ENCODE data around the gene EIF4G3.

The EIF4G3 gene

DNA sequence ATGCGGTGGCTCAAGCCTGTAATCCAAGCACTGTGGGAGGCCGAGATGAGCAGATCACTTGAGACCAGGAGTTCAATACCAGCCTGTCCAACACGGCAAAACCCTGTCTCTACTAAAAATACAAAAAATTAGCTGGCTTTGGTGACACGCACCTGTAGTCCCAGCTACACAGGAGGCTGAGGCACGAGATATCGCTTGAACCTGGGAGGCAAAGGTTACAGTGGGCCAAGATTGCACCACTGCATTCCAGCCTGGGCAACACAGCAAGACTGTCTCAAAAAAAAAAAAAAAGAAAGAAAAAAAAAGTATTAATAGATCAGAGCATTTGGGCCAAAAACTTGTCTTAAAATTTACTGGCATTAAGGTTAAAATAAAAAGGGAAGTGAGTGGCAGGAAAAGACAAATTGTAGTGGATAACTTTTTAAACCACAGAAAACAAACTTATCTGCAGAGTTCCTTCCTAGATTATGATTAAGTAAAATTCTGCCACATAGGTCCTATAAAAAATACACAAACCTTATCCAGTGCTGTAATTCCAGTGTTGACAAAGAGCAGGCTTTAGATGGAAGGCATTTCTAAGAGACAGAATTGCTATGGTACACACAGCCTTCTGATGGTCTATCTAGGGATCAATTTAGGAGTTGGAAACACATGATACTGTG is 53.3 kb downstream of the EIF4G3 start:
- Mint-ChIP-seq H3K4me3 (no peak overlapping the region), H3K9me3 (no peaks in the 10 kb centered on the region), H3K4me1 (peaks cover 31% of the 10 kb centered on the region), H3K27ac (peak overlapping the region; percentile 14), H3K27me3 (ENCODE audit: low read depth, poor library complexity) (no peaks in the 10 kb centered on the region), H3K36me3 (ENCODE audit: low read depth) (peaks cover 32% of the 10 kb centered on the region)
- DNase-seq, result no peak
- TF ChIP-seq, protein P1, sequence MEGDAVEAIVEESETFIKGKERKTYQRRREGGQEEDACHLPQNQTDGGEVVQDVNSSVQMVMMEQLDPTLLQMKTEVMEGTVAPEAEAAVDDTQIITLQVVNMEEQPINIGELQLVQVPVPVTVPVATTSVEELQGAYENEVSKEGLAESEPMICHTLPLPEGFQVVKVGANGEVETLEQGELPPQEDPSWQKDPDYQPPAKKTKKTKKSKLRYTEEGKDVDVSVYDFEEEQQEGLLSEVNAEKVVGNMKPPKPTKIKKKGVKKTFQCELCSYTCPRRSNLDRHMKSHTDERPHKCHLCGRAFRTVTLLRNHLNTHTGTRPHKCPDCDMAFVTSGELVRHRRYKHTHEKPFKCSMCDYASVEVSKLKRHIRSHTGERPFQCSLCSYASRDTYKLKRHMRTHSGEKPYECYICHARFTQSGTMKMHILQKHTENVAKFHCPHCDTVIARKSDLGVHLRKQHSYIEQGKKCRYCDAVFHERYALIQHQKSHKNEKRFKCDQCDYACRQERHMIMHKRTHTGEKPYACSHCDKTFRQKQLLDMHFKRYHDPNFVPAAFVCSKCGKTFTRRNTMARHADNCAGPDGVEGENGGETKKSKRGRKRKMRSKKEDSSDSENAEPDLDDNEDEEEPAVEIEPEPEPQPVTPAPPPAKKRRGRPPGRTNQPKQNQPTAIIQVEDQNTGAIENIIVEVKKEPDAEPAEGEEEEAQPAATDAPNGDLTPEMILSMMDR (IDR thresholded peaks at IDR 0.05), result no peak

DNA sequence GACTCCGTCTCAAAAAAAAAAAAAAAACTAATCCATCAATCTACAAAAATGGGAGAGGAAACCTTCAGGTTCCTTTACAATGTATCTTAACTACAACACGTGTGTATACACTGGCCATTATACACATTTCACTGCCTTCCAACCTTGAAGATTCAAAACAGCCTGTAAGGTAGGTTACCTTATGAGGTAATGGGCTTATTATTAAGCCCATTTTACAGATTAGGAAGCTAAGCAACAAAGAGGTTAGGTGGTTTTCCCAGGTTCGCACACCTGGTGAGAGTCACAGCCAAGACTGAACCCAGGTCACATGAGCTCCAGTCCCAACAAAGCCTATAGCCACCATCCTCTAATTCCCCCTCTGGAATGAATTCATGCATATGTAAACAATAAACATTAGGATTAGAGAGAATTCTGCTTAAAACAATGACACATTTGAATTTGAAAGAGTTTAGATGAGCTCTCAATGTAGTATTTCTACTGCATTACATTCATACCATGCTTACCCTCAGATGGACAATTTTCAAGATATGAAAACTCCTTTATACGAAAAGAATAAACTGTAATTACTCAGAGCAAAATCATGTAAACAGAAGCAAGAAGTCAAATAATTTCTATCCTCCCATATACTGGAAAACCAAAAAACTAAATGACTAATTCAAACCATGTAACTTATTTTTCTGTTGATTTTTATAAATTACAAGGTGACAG is 54.8 kb downstream of the EIF4G3 start:
- TF ChIP-seq, protein P1 (IDR thresholded peaks at IDR 0.05), result no peak
- no peak for DNase-seq
- H3K27me3 Mint-ChIP-seq (ENCODE audit: low read depth, poor library complexity), result no peaks in the 10 kb centered on the region
- H3K9me3 Mint-ChIP-seq, result no peaks in the 10 kb centered on the region
- H3K4me3 Mint-ChIP-seq, result no peak overlapping the region
- H3K36me3 Mint-ChIP-seq (ENCODE audit: low read depth), result peaks cover 26% of the 10 kb centered on the region
- H3K27ac Mint-ChIP-seq, result no peak overlapping the region
- H3K4me1 Mint-ChIP-seq, result peaks cover 22% of the 10 kb centered on the region

GRCh38 chr1:21118167-21118566 is 58.5 kb downstream of the EIF4G3 start:
- no peaks in the 10 kb centered on the region for H3K4me1 Mint-ChIP-seq
- no peak for DNase-seq
- TF ChIP-seq, protein P1 (IDR thresholded peaks at IDR 0.05), result no peak
- no peak overlapping the region for H3K4me3 Mint-ChIP-seq
- H3K36me3 Mint-ChIP-seq (ENCODE audit: low read depth), result peaks cover 25% of the 10 kb centered on the region
- no peaks in the 10 kb centered on the region for H3K27me3 Mint-ChIP-seq (ENCODE audit: low read depth, poor library complexity)
- no peaks in the 10 kb centered on the region for H3K9me3 Mint-ChIP-seq
- no peak overlapping the region for H3K27ac Mint-ChIP-seq

DNA sequence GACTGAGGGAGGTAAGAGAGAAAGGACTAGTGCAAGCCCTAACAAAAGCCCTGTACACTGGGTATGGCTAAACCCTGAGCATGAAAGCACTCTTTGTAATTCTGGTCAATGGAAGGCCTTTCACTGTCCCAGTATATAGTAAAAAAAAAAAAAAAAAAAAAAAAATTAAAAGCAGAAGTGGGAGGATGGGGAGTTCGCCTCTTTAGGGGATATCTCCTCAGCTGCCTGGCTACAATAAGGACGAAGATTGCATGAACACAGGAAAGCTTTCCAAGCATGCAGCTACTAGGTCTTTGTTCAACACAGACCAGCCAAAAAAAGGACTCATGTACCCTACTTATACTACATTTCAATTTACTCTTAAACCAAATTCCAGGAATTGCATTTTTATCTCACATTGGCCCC is 59.1 kb downstream of the EIF4G3 start:
- Mint-ChIP-seq H3K27me3 (ENCODE audit: low read depth, poor library complexity) (no peaks in the 10 kb centered on the region), H3K4me1 (no peaks in the 10 kb centered on the region), H3K27ac (no peak overlapping the region), H3K36me3 (ENCODE audit: low read depth) (peaks cover 20% of the 10 kb centered on the region), H3K9me3 (no peaks in the 10 kb centered on the region), H3K4me3 (no peak overlapping the region)
- TF ChIP-seq, protein P1 (IDR thresholded peaks at IDR 0.05), result no peak
- no peak for DNase-seq

DNA sequence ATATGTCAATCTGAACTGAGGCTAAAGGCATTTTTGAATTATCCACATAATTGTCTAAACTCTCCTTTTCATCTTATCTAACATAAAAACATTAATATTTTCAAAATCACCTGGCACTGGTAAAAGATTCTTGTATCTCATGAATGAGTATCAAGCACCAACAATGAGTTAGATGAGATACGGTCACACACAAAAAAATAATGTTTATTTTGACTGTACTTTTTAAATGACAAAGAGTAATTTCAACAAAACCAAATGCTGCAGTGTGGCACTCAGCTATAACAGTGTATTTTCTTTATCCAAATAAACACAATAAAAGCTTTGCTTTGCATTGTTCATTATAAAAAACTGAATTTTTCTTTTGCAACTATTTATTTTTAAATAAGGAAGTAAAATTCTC is 59.5 kb downstream of the EIF4G3 start:
- H3K4me3 Mint-ChIP-seq, result no peak overlapping the region
- H3K4me1 Mint-ChIP-seq, result no peaks in the 10 kb centered on the region
- H3K36me3 Mint-ChIP-seq (ENCODE audit: low read depth), result peaks cover 15% of the 10 kb centered on the region
- H3K27me3 Mint-ChIP-seq (ENCODE audit: low read depth, poor library complexity), result no peaks in the 10 kb centered on the region
- DNase-seq, result no peak
- no peaks in the 10 kb centered on the region for H3K9me3 Mint-ChIP-seq
- no peak overlapping the region for H3K27ac Mint-ChIP-seq
- TF ChIP-seq, protein P1 (IDR thresholded peaks at IDR 0.05), result no peak

Data from nephron progenitor cell (in vitro differentiated cells).